Measurements from ENCODE around the gene SUGCT.

DNA sequence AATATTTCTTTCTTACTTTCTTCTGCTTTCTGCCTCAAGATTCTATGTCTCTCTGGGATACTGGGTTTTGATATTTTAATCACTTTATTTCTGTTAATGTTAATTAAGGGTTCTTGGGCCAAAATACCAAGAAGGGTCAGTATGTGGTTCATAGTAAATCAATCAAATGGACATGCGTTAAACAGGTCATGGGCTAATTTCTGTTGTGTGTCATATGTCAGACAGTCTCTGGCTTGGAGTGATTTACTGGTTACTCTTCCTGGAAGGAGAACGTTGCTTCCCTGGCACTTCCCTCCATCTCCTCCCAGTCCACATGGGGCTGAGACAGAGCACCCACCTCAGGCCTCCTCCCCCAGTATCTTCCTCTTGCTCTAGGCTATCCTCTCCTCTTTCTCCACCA is 489.1 kb downstream of the SUGCT start:
- TF ChIP-seq JUNB (CRISPR knock-in tag; conservative IDR thresholded peaks at IDR 0.05) (no peak), POLR2AphosphoS5 (IDR thresholded peaks at IDR 0.05; ENCODE audit: control insufficient read depth, insufficient read depth, low read depth, low read length) (no peak), RFX5 (IDR thresholded peaks at IDR 0.05; ENCODE audit: low read depth, low read length) (no peak), NR1H2 (CRISPR knock-in tag; IDR thresholded peaks at IDR 0.05) (no peak), CTBP1 (IDR thresholded peaks at IDR 0.05; ENCODE audit: borderline replicate concordance) (no peak), HDAC1 (IDR thresholded peaks at IDR 0.05) (no peak), TAF1 (IDR thresholded peaks at IDR 0.05; ENCODE audit: control insufficient read depth, extremely low read depth, insufficient read depth, low read length, severe bottlenecking) (no peak)
- TF ChIP-seq, protein P1, sequence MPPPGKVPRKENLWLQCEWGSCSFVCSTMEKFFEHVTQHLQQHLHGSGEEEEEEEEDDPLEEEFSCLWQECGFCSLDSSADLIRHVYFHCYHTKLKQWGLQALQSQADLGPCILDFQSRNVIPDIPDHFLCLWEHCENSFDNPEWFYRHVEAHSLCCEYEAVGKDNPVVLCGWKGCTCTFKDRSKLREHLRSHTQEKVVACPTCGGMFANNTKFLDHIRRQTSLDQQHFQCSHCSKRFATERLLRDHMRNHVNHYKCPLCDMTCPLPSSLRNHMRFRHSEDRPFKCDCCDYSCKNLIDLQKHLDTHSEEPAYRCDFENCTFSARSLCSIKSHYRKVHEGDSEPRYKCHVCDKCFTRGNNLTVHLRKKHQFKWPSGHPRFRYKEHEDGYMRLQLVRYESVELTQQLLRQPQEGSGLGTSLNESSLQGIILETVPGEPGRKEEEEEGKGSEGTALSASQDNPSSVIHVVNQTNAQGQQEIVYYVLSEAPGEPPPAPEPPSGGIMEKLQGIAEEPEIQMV (tag; conservative IDR thresholded peaks at IDR 0.05; ENCODE audit: low read depth) = no peak

All from K562 (cell line).